Measurements from ENCODE around the gene MDH1B. TPM values are rescaled to one million over a fixed set of nuclear protein-coding genes. Genes with fewer than 3 reads are reported as not detected.
"Not testable (repeated sequence)": the region's sequence is repeated elsewhere in the genome, so short reads cannot be mapped to it uniquely, and the experiment has no call there.

The MDH1B gene
- total RNA-seq, 1 donor from 2014 or later = 0.32 TPM

DNA sequence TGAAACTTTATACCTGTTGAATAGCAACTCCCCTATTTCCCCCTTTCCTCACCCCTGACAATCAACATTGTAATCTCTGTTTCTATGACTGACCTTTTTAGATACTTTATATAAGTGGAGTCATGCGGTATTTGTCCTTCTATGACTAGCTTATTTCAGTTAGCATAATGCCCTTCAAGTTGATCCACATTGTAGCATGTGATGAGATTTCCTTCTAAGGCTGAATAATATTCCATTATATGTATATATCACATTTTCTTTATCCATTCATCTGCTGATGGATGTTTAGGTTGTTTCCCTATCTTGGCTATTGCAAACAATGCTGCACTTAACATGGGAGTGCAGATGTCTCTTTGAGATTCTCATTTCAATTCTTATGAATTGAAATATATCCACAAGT, 9.7 kb upstream of the MDH1B start:
- intact Hi-C loops (cut with micrococcal nuclease) = no loop called here

DNA sequence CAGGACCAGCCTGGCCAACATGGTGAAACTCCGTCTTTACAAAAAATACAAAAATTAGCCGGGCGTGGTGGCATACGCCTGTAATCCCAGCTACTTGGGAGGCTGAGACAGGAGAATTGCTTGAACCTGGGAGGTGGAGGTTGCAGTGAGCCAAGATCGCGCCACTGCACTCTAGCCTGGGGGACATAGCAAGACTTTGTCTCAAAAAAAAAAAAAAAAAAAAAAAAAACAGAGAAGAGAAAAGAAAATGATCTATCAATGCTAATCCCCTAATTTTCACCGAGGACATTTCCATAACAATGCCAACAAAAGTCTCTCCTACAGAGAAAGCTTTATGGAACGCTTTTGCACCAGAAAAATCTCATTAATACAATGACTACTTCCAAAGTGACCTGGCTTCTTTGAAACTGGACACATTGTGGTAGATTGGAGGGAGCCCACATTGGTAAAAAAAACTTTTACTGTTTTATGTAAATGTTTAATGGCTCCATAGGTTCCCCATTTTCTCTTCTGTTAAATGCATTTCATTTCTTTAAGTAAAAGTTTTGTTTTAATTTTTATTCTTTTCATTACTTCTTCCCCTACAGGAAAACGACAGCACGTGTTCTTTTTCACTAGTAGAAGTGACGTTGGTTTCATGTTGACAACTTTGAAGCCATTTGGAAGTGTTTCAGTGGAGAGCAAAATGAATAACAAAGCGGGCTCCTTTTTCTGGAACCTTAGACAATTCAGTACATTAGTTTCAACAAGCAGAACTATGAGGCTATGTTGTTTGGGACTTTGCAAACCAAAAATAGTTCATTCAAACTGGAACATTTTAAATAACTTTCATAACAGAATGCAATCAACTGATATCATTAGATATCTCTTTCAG, 1.2 kb upstream of the MDH1B start:
- intact Hi-C loops (cut with micrococcal nuclease) = loop anchor here (5.0 to 10.0 kb wide), 3 partner anchors 211 to 1501 kb away; partner anchors contain the start of genes INO80D and PIKFYVE

DNA sequence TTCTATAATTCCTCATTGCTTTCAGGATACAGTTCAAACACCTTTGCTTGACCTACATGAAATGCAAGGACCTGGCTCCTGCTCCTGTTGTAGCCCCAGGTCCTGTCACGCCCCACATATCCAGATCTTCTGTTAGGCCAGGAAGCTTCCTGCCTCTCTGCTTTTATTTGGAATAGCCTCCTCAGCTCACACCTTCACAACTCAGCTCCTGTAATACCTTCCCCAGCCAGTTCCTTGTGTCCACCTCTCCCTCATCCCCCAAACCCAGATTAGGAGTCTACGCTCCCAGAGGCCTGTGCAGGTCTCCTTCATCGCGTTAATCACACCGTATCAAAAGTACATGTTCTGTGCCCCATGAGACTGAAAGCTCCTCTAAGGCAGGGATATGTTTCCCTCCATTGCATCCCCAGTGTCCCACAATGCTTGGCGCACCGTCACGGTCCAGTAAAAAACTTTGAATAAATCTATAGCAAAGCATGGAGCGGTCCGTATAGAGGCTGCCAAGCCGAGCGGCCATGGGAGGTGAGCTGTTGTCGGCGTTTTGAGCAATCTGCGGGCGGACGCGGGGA, 371 bp downstream of the MDH1B start:
- intact Hi-C loops (cut with micrococcal nuclease) = loop anchor here (1.0 to 10.0 kb wide), 9 partner anchors 95 to 1503 kb away; partner anchors contain the start of genes CCNYL1, CREB1, EEF1B2 and INO80D

DNA sequence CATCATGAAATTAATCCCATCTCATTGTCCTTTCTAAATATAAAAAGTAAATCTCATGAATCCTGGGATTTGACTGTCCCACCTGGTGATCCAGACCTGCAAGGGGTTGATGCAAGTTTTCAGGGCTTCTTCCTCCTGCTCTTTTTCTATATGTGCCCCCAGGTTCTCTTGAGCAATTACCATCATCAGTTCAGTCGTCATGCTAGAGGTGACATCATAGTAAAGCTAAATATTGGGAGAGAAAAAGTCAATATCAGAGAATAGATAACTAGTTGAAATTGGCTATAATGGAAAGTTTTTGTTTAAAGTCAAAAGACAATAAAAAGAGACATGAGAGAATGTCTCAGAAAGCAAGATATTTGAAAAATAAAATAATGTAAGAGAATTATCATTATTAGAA, 8.3 kb downstream of the MDH1B start:
- intact Hi-C loops (cut with micrococcal nuclease) = no loop called here

DNA sequence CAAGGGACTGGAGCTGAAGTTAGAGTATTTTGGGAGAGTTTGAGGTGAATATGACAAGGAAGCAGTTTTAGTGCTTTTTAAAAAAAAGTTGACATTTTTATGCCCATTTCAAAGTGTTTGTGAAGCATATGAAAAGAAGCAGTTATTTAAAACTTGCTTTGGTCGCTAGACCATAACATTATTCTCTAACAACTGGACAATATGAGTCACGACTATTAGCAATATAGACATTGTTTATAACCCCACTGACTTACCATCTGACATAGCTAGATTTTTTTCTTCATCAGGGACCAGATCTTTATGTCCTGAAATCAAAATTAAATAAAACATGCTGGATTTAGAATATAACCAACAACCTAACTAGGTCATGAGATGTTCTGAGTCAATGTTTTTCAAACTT, 24.3 kb downstream of the MDH1B start:
- intact Hi-C loops (cut with micrococcal nuclease) = no loop called here

DNA sequence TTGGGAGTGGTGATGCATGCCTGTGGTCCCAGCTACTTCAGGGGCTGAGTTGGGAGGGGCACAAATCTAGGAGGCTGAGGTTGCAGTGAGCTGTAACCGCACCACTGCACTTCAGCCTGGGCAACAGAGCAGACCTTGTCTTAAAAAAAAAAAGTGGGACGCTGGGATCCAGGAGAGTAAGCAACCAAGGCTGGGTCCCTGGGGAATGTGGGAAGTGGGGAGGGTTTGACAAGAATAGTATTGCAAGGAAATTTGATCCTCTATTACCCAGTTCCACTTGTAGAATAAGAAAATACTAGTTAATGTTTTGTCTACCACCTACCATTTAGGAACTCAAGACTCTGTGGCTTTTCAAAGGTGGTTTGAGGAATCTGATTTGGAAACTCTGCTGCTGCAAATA, 25.9 kb downstream of the MDH1B start:
- intact Hi-C loops (cut with micrococcal nuclease) = no loop called here

DNA sequence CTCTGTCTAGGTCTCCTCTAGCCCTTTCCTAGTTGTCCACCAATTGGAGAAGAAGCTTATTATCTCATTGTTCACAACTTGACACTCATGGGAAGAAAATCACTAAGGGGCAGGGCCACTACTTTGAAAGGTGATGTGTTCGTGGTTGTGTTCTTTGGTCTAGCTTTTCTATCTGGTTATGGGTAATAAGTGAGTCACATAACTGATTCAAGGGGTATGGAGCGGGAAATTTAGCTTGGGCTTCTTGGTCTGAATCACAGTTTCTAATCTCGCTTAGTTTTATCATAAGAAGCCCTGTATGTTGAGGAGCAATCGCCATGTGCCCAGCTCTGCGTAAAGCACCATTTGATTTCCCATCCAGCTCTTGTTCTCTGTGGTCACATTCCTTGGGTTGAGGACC, 28.2 kb downstream of the MDH1B start:
- intact Hi-C loops (cut with micrococcal nuclease) = no loop called here

DNA sequence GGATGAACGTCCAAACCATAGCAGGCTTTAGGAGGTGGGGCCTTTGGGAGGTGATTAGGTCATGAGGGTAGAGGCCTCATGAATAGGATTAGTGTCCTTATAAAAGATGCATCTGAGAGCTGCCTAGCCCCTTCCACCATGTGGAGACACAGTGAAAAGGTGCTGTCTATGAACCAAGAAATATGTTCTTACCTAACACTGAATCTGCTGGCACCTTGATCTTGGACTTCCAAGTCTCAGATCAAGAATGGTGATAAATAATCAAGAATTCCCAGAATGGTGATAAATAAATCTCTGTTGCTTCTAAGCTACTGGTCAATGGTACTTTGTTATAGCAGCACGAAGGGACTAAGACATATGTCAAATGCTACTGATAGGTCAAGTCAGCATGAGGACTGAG, 31.8 kb downstream of the MDH1B start:
- intact Hi-C loops (cut with micrococcal nuclease) = no loop called here

DNA sequence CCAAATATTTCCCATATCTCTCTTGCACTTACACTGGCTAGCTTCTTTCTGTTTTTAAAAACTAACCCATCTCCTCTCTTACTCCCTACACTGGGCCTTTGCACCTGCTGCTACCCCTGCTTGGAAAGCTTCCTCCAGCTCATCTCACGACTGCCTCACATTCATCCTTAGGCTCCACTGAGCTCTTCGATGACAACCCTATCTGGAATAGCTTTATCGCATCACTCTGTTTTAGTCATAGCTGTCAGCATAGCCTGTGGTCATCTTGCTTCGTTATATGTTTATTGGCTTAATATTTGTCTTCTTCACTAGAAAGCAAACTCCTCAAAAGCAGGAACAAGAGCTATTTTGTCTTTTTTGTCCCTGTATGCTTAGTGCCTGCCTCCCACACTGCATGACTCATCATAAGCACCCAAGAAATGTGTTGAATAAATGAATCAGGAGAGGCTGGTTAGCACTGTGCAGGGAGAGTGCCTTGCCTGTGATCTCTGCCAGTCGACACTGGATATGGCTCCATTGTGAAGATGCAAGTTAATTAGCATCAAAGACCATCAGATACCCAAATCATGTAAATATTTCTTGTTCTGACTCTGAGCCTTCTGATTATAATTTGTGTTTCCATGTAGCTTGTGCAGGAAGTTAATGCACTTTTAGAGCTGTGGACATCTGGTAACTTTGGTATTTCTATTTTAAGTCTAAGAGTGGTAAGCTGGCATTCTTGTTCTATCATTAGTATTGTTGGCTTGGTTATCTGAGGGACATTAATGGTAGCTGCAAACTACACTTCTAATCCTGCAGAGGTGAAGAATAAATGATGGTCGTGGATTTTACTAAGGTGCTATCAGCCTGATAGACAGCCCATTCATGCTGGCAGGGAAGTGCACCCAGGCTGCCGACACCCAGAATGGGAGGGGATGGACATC, 36.6 kb downstream of the MDH1B start:
- intact Hi-C loops (cut with micrococcal nuclease) = no loop called here

DNA sequence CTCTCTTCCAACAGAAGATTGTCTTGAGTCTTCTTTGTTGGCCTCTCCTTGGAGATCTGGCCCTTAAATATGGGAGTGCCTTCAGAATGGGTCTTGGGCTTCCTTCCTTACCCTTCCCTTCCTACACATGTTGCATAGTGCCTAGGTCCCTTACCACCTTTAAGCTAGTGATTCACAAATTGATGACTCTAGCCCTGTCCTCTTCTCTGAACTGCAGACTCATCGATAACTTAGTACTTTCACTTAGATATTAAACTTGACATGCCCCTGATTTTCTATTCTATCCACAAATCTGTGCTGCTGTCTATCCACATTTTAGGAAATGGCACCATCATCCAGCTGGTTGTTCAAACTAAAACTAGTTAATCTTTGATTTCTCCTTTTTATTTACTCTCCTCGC, 37.8 kb downstream of the MDH1B start:
- intact Hi-C loops (cut with micrococcal nuclease) = no loop called here

DNA sequence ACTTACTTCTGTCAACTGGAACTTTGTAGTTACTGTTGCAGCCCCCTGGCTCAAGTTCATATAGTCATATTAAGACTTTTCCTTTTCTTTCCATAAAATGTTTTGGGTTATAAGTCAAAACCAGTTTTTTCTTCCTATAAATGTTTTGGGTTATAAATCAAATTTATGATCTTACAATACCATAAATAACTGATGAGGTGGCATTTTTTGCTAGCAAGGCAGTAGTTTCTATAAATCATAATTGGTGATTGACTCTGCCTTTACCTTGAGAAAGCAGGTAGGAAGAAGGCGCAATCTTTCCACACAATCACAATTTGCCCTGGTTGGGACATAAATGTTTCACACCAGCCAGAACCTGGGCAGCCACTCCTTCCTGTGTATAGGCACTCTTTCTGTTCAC, 41.8 kb downstream of the MDH1B start:
- intact Hi-C loops (cut with micrococcal nuclease) = no loop called here

DNA sequence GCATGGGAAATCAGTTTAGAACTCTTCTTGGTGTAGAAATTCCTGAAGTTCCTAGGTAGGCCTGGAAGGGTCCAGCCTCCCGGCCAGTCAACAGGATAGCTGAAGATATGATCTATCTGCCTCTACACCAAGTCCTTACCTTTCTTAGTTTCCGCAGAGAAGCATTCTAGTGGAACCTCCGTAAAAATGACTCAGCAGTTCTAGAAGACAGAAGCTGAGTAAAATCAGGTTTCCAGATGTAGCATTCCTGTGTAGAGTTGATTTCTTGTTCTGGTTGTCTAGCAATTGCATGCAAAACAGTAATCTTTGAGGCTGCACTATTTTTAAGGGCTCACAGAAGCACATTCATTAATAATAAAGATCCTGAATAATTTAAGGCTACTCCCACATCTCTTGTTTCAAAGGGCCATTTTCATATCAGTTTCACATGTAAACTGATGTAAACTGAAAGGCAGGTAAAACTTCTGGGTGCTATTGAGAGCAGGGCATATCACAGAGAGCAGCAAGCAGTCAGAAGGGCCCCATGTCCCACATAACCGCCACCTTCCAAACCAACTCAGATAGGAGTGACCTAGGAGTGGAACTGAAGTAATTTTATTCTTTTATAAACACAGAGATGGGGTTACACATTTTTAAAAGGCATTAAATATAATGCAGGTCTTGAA, 43.7 kb downstream of the MDH1B start:
- intact Hi-C loops (cut with micrococcal nuclease) = no loop called here

DNA sequence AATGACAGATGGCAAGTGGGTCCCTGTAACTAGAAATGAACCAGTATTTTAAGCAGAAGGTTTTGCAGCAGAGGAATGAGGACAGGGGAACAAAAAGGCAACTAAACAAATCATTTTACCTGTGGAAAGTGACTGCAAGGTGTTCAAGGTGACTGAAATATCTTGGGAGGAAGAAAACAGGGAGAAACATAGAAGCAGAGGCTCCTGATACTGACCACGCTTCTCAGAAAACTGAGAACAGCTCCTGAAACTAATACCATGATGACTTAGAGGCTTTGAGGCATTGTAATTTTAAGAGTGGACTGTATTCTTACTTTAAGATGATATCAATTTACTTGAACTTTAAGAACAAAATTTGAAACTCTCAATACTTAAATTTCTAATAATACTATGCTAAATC, 46.8 kb downstream of the MDH1B start, which contains the start of gene DYTN:
Gene DYTN (minus strand): TSS at position 101 of the 400 bp plus-strand sequence. CDS start 117 bp downstream, outside the sequence.
- intact Hi-C loops (cut with micrococcal nuclease) = no loop called here

DNA sequence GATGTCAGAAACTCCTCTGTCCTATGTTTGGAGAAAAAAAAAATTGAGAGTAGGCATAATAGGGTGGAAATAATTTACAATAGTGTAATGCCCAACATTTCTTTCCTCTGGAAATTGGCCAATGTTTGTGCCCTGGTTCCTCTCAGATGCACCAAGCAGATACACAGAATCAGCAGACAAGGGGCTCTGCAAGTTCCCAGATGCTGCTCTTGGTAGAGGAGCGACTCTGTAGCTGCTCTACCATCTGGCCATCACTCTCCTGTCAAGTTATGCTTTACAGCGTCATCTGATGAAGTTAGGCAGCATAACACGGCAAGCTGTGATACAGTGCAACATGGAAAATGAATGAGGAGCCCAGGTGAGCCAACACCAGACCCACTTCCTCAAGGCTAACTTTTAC, 48.5 kb downstream of the MDH1B start:
- intact Hi-C loops (cut with micrococcal nuclease) = no loop called here

DNA sequence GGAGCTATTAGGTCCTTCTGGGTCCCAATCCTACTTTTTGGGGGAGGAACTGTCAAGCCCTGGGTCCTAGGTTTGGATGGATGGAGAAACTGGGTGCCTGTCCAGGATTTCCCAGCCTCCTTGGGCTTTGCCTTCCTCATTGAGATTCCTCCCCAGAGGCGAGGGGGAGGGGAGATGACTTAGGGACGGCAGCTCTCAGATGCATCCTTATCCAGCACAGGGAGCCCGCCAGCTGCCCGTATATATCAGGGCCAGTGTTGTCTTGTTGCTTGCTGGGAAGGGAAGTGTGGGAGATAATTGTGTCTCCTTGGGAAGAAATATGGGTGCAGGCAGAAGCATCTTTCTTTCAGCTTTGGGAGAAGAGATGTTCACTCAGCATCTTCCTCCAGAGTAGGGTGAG, 49.9 kb downstream of the MDH1B start:
- intact Hi-C loops (cut with micrococcal nuclease) = not testable (repeated sequence)

DNA sequence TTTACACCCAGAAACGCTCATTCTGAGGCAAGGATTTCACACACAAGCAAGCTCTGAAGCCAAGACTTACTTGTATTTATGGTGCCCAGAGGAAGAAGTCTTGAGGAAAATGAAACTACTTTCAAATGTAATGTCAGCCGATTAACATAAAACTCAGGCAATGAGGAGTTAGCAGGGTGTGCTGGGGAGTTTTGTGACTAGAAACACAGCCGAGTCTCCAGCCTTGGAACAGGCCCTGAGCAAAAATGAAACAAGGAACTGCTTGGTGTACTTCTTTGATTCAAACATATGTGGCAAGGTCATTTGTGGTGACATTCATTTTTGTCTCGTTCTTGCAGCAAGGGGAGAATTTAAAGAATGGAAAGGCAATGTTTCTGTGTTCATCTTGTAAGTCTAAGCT, 51.4 kb downstream of the MDH1B start:
- intact Hi-C loops (cut with micrococcal nuclease) = no loop called here

DNA sequence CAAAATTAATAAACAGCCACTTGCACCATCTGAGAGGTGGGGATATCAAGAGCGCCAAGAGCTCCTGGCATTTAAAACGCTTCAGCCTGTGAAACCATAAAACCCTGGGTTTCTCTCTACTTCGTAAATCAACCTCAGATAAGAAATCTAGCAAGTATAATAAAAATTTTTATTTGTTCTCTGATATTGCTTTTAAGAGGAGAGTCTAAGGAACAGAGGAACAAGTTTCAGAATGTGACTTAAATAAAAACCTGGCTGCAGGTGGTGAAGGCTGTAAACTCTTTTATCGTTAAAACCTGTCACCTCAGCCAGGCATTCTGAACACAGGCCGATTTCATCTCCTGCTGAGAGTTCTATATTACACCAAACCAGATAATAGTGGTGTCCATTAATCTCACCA, 56.8 kb downstream of the MDH1B start:
- intact Hi-C loops (cut with micrococcal nuclease) = no loop called here

DNA sequence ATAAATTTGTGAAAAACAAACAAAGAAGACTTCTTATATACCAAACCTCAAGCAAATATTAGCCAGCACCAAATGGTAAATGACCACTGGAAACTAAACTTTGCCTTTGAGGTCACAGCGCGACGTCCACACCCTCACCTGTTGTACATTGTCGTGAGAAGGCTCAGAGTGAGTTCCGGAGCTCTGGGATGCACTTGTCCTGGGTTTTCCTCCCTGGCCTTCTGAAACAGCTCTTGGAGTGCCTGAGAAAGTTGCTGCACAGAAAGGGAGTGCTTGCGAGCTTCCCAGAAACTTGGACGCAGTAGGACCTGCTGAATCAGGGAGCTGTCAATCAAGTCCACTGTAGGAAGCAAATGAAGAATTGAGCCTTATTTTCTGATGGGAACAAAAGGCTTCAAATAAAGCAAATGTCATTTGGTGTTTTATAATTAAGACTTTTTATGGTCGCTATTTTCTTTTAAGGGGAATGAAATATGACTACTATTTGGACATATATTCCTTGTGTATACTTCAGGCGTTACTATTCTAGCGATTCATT, 57.9 kb downstream of the MDH1B start:
- intact Hi-C loops (cut with micrococcal nuclease) = no loop called here

DNA sequence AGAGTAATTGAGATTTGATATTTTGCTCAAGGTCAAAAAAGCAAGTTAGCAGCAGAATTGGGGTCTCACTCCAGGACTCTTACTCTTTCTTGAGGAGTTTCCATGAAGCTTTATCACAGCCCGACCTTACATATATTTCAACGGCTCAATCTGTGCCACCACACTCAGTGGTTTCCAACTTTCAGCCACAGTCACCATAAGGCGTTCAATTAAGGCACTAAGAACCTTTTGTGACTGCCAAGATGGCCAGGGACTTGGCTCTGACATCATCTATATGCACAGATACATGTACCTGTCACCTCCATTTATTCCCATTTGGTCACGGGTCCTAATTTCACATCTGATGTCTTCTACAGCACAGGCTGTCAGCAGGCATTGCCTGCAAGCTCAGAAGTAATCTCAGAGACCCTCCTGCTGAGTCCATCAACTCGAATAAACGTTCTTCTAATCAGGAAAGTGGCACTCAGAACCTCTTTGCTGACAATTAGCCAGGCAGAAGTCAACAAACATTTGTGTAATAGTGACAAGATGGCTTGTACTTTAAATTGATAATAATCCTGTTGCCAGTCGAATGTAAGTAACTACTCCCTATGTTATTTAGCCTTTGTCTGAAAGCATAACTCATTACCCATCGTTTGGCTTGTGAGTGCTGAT, 63.0 kb downstream of the MDH1B start:
- intact Hi-C loops (cut with micrococcal nuclease) = no loop called here

DNA sequence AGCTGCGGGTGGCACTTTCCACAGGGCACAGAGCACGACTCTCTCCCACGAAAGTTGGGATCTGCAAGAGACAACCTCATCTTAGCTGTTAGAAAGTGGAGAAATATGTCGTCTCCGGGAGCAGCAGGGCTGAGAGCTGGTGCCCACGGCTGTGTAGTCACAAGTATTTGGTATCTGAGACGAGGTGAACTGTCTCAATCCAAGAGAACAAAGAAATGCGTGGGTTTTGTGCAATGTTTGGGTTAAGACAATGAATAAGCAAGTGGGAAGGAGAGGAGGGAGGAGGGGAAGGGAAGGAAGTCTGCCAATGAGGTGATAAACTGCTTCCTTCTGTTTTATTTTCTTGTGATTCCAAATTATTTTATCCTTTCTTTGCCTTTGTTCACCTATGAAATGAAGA, 65.0 kb downstream of the MDH1B start:
- intact Hi-C loops (cut with micrococcal nuclease) = no loop called here
